ENCODE results near the gene ZNF100. TPM values are rescaled to one million over a fixed set of nuclear protein-coding genes. Genes with fewer than 3 reads are reported as not detected.

ZNF100 gene
- total RNA-seq, 1 experiment from 2014 or later: 23.6 TPM

DNA sequence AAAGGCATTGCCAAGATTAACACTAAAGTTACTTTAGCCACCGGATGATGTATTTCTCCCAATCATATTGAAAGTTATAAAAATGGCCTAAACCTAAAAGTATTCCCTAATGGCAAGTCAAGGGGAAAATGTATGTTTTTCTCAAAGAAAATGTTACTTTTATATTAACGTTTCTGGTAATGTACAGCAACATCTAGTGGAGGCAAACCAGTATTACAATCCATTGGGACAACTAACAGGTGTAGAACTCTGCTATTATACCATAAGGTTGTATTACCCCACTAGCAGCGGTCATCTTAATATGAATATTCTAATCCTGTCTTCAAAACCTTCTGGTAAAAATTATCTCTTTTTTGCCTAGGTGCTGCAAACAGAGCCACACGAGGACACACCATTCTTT, 69.2 kb downstream of the ZNF100 start:
- ATAC-seq: peak; percentile 50
- ChIA-PET CTCF (interaction anchor here (1.0 kb wide), 1 partner anchor 69 kb away, joined by 3 read pairs; the partner anchor contains the start of gene ZNF100), POLR2A (no interaction called here)
- Mint-ChIP-seq H3K27ac (no peak overlapping the region), H3K36me3 (peaks cover 31% of the 10 kb centered on the region), H3K4me1 (peaks cover 8% of the 10 kb centered on the region; the same call in 1 of the 2 replicates), H3K27me3 (ENCODE audit: low read depth) (peaks cover 2% of the 10 kb centered on the region; the same call in 1 of the 2 replicates), H3K4me3 (no peak overlapping the region), H3K9me3 (peaks cover 42% of the 10 kb centered on the region)
- TF ChIP-seq, protein P1, sequence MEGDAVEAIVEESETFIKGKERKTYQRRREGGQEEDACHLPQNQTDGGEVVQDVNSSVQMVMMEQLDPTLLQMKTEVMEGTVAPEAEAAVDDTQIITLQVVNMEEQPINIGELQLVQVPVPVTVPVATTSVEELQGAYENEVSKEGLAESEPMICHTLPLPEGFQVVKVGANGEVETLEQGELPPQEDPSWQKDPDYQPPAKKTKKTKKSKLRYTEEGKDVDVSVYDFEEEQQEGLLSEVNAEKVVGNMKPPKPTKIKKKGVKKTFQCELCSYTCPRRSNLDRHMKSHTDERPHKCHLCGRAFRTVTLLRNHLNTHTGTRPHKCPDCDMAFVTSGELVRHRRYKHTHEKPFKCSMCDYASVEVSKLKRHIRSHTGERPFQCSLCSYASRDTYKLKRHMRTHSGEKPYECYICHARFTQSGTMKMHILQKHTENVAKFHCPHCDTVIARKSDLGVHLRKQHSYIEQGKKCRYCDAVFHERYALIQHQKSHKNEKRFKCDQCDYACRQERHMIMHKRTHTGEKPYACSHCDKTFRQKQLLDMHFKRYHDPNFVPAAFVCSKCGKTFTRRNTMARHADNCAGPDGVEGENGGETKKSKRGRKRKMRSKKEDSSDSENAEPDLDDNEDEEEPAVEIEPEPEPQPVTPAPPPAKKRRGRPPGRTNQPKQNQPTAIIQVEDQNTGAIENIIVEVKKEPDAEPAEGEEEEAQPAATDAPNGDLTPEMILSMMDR (IDR thresholded peaks at IDR 0.05): peak; percentile 44; the same call in 1 of the 2 replicates
- no peak for TF ChIP-seq CREB1 (CRISPR knock-in tag; IDR thresholded peaks at IDR 0.05)
- DNase-seq (ENCODE audit: low spot score): no peak

DNA sequence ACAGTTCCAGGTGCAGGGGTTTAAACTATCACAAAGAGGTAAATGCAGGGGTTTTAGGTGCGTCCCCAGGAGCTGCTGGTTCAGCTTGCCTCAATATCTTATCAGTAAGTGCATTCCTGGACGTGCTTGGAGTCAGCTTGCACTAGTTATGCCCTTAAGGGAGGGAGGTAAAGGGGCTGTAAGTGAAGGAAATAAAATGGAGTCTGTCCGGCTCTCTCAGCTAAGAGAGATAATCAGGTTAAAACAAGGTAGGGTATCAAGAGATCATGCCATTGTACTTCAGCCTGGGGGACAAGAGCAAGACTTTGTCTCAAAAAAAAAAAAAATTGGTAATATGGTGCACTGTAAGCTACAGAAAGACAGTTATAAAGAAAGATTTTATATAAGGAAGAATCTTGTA, 69.7 kb downstream of the ZNF100 start:
- ATAC-seq (no peak), DNase-seq (ENCODE audit: low spot score) (no peak)
- H3K27ac Mint-ChIP-seq: no peak overlapping the region
- H3K27me3 Mint-ChIP-seq (ENCODE audit: low read depth): peaks cover 2% of the 10 kb centered on the region; the same call in 1 of the 2 replicates
- peaks cover 47% of the 10 kb centered on the region for H3K9me3 Mint-ChIP-seq
- H3K4me3 Mint-ChIP-seq: no peak overlapping the region
- ChIA-PET CTCF (interaction anchor here (0.9 kb wide), 1 partner anchor 214 kb away, joined by 3 read pairs; no protein-coding TSS in a partner anchor), POLR2A (no interaction called here)
- H3K36me3 Mint-ChIP-seq: peaks cover 36% of the 10 kb centered on the region
- TF ChIP-seq, protein P2, sequence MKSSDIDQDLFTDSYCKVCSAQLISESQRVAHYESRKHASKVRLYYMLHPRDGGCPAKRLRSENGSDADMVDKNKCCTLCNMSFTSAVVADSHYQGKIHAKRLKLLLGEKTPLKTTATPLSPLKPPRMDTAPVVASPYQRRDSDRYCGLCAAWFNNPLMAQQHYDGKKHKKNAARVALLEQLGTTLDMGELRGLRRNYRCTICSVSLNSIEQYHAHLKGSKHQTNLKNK (CRISPR knock-in tag; IDR thresholded peaks at IDR 0.05): no peak
- TF ChIP-seq ZNF416 (CRISPR knock-in tag; IDR thresholded peaks at IDR 0.05) (no peak), MYBL2 (CRISPR knock-in tag; IDR thresholded peaks at IDR 0.05) (no peak), SMAD3 (CRISPR knock-in tag; IDR thresholded peaks at IDR 0.05; ENCODE audit: borderline replicate concordance) (no peak)
- peaks cover 8% of the 10 kb centered on the region; the same call in 1 of the 2 replicates for H3K4me1 Mint-ChIP-seq

DNA sequence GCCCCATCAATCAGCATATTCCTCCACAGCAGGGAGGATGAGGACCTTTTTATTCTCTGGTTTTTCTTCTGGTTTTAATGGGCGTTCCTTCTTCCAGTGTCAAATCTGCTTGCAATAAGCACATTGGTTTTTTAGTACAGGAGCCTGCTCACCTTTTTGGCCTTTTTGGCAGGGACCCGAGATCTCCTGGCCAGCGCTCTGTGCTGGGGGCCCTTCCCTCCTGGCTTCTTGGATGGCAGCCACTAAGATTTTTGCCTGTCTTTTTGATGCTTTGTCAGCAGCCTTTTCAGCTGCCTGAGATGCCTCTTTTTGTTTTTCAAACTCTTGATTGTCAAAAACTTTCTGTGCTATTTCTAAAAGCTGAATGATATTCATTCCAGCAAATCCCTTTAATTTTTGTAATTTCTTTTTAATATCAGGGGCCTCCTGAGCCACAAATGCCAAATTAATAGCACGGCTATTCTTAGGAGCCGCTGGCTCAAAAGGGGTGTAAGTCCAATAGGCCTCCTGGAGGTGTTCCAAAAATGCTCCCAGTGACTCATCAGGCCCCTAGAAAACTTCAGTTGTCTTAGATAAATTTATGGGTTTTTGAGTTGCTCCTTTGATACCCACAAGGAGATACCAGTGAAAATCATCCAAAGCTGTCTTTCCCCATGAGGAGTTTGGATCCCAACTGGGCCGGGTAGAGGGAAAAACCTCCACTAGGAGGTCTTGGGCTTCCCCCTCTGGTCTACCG, 73.0 kb downstream of the ZNF100 start:
- peaks cover 46% of the 10 kb centered on the region for H3K36me3 Mint-ChIP-seq
- H3K9me3 Mint-ChIP-seq: peaks cover 60% of the 10 kb centered on the region
- CTCF ChIA-PET: no interaction called here
- ATAC-seq (no peak), DNase-seq (ENCODE audit: low spot score) (no peak)
- peaks cover 5% of the 10 kb centered on the region; the same call in 1 of the 2 replicates for H3K4me1 Mint-ChIP-seq
- no peak overlapping the region for H3K27ac Mint-ChIP-seq
- no peak overlapping the region for H3K4me3 Mint-ChIP-seq
- no peak for TF ChIP-seq ZNF423 (CRISPR knock-in tag; IDR thresholded peaks at IDR 0.05)
- POLR2A ChIA-PET: interaction anchor here (0.6 kb wide), 1 partner anchor 421 kb away, joined by 7 read pairs; no protein-coding TSS in a partner anchor
- peaks cover 5% of the 10 kb centered on the region for H3K27me3 Mint-ChIP-seq (ENCODE audit: low read depth)

DNA sequence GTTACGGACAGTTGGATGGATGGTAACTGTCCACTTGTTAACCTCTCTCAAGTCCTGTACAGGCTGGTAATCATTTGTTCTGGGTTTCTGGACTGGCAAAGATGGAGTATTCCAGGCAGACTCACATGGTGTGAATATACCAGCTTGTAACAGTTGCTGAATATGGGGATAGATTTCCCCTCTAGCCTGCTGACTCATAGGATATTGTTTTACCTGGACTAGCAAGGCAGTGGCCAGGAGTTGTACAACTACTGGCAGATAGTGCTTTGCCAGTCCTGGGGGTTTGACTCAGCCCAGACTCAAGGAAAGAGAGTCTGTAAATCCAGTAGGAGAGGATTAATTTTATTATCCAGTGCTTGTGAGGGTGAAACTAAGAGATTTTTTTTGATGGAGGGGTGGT, 74.0 kb downstream of the ZNF100 start:
- POLR2A ChIA-PET: no interaction called here
- Mint-ChIP-seq H3K9me3 (peaks cover 69% of the 10 kb centered on the region), H3K27ac (no peak overlapping the region), H3K4me3 (no peak overlapping the region), H3K27me3 (ENCODE audit: low read depth) (peaks cover 5% of the 10 kb centered on the region), H3K4me1 (peaks cover 5% of the 10 kb centered on the region; the same call in 1 of the 2 replicates), H3K36me3 (peaks cover 53% of the 10 kb centered on the region)
- CTCF ChIA-PET: no interaction called here
- TF ChIP-seq, protein P3, sequence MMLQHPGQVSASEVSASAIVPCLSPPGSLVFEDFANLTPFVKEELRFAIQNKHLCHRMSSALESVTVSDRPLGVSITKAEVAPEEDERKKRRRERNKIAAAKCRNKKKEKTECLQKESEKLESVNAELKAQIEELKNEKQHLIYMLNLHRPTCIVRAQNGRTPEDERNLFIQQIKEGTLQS (CRISPR knock-in tag; conservative IDR thresholded peaks at IDR 0.05): no peak
- TF ChIP-seq, protein P4, sequence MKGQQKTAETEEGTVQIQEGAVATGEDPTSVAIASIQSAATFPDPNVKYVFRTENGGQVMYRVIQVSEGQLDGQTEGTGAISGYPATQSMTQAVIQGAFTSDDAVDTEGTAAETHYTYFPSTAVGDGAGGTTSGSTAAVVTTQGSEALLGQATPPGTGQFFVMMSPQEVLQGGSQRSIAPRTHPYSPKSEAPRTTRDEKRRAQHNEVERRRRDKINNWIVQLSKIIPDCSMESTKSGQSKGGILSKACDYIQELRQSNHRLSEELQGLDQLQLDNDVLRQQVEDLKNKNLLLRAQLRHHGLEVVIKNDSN (CRISPR knock-in tag; IDR thresholded peaks at IDR 0.05): no peak
- TF ChIP-seq ZNF396 (CRISPR knock-in tag; IDR thresholded peaks at IDR 0.05; ENCODE audit: borderline replicate concordance) (no peak), NR2C2 (CRISPR knock-in tag; IDR thresholded peaks at IDR 0.05) (no peak)
- no peak for DNase-seq (ENCODE audit: low spot score)
- no peak for ATAC-seq

DNA sequence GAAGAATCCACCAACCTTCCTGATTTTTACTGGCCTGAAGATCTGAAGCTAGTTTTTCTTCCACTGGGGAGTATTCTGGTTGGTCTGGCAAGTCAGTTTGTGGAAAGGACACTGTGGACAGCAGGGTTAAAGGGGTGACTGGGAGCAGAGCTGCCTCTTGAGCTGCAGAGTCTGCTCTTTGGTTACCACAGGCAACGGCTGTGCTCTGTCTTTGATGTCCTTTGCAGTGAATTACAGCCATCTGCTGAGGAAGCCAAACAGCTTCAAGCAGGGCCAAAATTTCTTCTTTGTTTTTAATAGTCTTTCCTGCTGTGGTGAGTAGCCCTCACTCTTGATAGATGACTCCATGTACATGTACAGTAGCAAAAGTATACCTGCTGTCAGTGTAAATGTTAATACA, 75.7 kb downstream of the ZNF100 start:
- Mint-ChIP-seq H3K4me3 (no peak overlapping the region), H3K9me3 (peaks cover 70% of the 10 kb centered on the region), H3K36me3 (peaks cover 58% of the 10 kb centered on the region), H3K4me1 (no peaks in the 10 kb centered on the region), H3K27me3 (ENCODE audit: low read depth) (peaks cover 5% of the 10 kb centered on the region), H3K27ac (no peak overlapping the region)
- ATAC-seq: no peak
- POLR2A ChIA-PET: no interaction called here
- CTCF ChIA-PET: interaction anchor here (1.4 kb wide), 1 partner anchor 209 kb away, joined by 3 read pairs; no protein-coding TSS in a partner anchor
- no peak for DNase-seq (ENCODE audit: low spot score)
- TF ChIP-seq GABPB1 (CRISPR knock-in tag; IDR thresholded peaks at IDR 0.05) (no peak), ZBTB21 (CRISPR knock-in tag; IDR thresholded peaks at IDR 0.05; ENCODE audit: borderline replicate concordance) (no peak), GTF2I (CRISPR knock-in tag; conservative IDR thresholded peaks at IDR 0.05) (no peak), RORB (CRISPR knock-in tag; IDR thresholded peaks at IDR 0.05) (no peak), TEAD4 (CRISPR knock-in tag; IDR thresholded peaks at IDR 0.05) (no peak), FOXK1 (CRISPR knock-in tag; IDR thresholded peaks at IDR 0.05) (no peak)
- TF ChIP-seq, protein P5, sequence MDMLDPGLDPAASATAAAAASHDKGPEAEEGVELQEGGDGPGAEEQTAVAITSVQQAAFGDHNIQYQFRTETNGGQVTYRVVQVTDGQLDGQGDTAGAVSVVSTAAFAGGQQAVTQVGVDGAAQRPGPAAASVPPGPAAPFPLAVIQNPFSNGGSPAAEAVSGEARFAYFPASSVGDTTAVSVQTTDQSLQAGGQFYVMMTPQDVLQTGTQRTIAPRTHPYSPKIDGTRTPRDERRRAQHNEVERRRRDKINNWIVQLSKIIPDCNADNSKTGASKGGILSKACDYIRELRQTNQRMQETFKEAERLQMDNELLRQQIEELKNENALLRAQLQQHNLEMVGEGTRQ (CRISPR knock-in tag; IDR thresholded peaks at IDR 0.05): no peak
- TF ChIP-seq, protein P6, sequence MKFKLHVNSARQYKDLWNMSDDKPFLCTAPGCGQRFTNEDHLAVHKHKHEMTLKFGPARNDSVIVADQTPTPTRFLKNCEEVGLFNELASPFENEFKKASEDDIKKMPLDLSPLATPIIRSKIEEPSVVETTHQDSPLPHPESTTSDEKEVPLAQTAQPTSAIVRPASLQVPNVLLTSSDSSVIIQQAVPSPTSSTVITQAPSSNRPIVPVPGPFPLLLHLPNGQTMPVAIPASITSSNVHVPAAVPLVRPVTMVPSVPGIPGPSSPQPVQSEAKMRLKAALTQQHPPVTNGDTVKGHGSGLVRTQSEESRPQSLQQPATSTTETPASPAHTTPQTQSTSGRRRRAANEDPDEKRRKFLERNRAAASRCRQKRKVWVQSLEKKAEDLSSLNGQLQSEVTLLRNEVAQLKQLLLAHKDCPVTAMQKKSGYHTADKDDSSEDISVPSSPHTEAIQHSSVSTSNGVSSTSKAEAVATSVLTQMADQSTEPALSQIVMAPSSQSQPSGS (CRISPR knock-in tag; IDR thresholded peaks at IDR 0.05; ENCODE audit: borderline replicate concordance, low read depth): no peak
- TF ChIP-seq, protein P7, sequence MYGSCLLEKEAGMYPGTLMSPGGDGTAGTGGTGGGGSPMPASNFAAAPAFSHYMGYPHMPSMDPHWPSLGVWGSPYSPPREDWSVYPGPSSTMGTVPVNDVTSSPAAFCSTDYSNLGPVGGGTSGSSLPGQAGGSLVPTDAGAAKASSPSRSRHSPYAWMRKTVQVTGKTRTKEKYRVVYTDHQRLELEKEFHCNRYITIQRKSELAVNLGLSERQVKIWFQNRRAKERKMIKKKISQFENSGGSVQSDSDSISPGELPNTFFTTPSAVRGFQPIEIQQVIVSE (CRISPR knock-in tag; IDR thresholded peaks at IDR 0.05; ENCODE audit: borderline replicate concordance): no peak

All from WTC11 (cell line).